Neural crest cell (in vitro differentiated cells): ENCODE results near the gene TSPAN7. TPM values are rescaled to one million over a fixed set of nuclear protein-coding genes. Genes with fewer than 3 reads are reported as not detected.

Source experiments
- DNase-seq: peaks from one replicate; pipeline ENCODE4 v3.0.0; 2021; ENCODE audit warnings: low read depth, mixed read lengths, low spot score
- H3K27ac Mint-ChIP-seq: one replicate; pipeline ENCODE4 v1.8.0; 2021; ENCODE audit warnings: mild to moderate bottlenecking, mixed read lengths; ENCODE audit not compliant: unreplicated experiment
- H3K27me3 Mint-ChIP-seq: 2 replicates; pipeline ENCODE4 v1.8.0; 2021; ENCODE audit warnings: low read depth, mild to moderate bottlenecking, mixed read lengths
- H3K36me3 Mint-ChIP-seq: 2 replicates; pipeline ENCODE4 v1.8.0; 2021; ENCODE audit warnings: low read depth, mild to moderate bottlenecking, mixed read lengths
- H3K4me1 Mint-ChIP-seq: 2 replicates; pipeline ENCODE4 v1.8.0; 2021; ENCODE audit warnings: mixed read lengths
- H3K4me3 Mint-ChIP-seq: one replicate; pipeline ENCODE4 v1.8.0; 2021; ENCODE audit warnings: mild to moderate bottlenecking, mixed read lengths
- H3K9me3 Mint-ChIP-seq: 2 replicates; pipeline ENCODE4 v1.8.0; 2021; ENCODE audit warnings: mixed read lengths
- total RNA-seq: library from RNA; stranded (reverse); gene quantifications from 2 replicates; pipeline ENCODE4 v1.2.1, GENCODE V29; 2021
- TF ChIP-seq, protein P1 (sequence below): fragments of 200-600 bp; sonication (generic); conservative IDR thresholded peaks from 2 replicates; pipeline ENCODE4 v1.5.0; 2021; ENCODE audit warnings: antibody characterized with exemption, mild to moderate bottlenecking

TSPAN7 gene
- total RNA-seq, 1 donor from 2014 or later: 9.1 TPM

DNA sequence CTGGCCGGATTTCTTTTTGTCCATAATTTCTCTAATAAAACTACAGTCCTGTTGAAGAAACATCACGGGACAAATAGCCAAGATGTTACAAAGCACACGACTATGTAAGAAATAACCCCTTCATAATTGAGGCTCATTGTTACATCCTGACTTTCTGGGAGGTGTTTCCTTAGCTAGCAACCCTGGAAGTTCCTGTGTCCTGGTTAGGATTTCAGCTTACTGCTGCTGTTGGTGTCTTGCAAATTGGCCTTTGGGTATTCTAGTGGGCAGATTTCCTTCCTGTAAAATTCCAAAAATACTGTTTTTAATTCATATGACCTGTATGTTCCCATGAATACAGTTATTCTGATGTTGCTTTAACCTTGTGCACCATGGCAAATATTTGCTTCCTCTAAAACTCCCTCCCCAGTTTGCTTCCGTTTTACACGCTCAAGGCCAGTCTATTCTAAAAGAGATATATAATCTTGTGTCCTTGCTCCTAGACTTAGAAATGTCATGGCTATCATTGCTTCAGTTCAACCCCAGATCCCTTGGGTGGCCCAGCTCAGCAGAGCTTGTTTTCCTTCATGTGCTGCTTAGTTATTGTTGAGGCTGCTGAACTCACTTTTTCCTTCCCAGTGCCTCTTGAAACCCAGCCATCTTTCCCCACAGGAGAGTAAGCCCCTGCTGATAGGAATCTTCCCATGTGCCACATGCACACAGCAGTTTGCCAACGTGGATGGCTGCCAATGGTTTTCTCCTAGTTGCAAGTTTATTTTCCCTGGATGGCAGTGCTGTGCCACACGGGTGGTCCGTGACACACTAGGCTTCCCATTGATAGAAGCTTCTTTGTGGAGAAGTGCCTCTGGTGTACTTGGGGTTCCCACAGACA, 75.8 kb downstream of the TSPAN7 start:
- TF ChIP-seq, protein P1, sequence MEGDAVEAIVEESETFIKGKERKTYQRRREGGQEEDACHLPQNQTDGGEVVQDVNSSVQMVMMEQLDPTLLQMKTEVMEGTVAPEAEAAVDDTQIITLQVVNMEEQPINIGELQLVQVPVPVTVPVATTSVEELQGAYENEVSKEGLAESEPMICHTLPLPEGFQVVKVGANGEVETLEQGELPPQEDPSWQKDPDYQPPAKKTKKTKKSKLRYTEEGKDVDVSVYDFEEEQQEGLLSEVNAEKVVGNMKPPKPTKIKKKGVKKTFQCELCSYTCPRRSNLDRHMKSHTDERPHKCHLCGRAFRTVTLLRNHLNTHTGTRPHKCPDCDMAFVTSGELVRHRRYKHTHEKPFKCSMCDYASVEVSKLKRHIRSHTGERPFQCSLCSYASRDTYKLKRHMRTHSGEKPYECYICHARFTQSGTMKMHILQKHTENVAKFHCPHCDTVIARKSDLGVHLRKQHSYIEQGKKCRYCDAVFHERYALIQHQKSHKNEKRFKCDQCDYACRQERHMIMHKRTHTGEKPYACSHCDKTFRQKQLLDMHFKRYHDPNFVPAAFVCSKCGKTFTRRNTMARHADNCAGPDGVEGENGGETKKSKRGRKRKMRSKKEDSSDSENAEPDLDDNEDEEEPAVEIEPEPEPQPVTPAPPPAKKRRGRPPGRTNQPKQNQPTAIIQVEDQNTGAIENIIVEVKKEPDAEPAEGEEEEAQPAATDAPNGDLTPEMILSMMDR: no peak
- Mint-ChIP-seq H3K36me3 (no peaks in the 10 kb centered on the region), H3K4me3 (no peak overlapping the region), H3K9me3 (peaks cover 6% of the 10 kb centered on the region), H3K27me3 (no peaks in the 10 kb centered on the region), H3K27ac (no peak overlapping the region), H3K4me1 (no peaks in the 10 kb centered on the region)
- no peak for DNase-seq

DNA sequence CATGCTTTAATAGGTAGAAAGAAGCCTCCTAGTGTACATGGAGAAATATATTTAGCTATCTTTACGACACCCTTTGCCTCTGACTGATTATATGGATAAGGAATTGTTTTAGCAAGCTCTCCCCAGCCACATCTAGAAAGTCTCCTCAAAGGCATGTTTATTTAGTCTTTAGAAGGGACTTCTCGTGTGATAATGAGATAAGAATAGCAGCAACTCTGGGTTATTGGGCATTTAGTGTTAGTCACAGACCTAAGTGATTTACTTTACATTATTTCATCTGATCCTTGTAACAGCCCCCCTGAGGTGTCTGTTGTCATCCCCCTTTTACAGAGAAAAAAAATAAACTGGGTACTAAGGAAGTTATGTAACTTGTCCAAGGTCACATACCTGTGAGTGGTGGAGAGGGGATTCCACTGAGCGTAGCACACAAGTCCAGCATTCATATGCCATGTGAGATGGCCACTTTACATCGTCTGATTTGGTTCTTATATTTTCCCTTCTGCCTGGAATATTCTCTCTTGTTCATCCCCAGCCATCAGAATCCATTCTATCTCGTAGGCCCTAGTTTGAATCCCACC, 77.7 kb downstream of the TSPAN7 start:
- no peaks in the 10 kb centered on the region for H3K27me3 Mint-ChIP-seq
- TF ChIP-seq, protein P1: no peak
- DNase-seq: no peak
- no peak overlapping the region for H3K27ac Mint-ChIP-seq
- H3K4me1 Mint-ChIP-seq: no peaks in the 10 kb centered on the region
- H3K9me3 Mint-ChIP-seq: peaks cover 4% of the 10 kb centered on the region
- H3K4me3 Mint-ChIP-seq: no peak overlapping the region
- H3K36me3 Mint-ChIP-seq: no peaks in the 10 kb centered on the region

DNA sequence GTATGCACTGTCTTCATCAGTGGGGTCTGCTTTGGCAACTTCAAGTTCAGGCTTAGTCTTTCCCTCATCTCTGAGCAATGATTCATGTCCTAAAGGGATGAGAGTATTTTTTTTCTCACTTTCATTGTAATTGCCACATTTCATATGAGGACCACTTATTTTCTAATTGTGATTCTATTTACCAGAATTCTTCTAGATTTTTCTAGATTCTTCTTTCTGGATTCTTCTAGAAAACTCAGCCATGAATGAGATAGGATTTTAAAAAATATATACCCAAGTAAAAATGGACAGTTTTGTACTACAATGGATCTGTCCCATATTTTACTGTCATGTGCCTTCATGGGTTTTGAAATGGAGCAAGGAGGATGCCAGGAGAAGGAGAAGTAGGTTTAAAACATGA, 78.4 kb downstream of the TSPAN7 start:
- Mint-ChIP-seq H3K27me3 (no peaks in the 10 kb centered on the region), H3K9me3 (peaks cover 4% of the 10 kb centered on the region), H3K36me3 (no peaks in the 10 kb centered on the region), H3K4me1 (no peaks in the 10 kb centered on the region), H3K27ac (no peak overlapping the region), H3K4me3 (no peak overlapping the region)
- TF ChIP-seq, protein P1: no peak
- DNase-seq: no peak

DNA sequence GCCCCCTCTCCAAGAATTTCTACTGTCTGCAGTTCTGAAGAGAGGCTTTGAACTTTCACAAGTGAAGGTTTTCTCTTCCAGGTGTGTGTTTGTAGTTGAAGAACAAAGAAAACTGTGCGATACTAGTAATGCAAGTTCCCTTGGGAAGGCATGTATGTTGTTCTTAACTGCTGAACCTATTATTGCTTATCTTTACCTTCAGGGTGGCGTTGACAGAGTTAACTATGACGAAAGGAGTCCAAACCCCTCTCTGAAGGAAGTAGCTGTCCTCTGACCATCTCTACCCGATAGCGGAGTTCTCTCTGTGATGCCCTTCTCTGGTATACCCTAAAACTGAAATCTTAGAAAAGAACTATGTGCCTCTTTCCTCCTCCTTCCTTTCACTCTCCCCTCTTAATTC, 79.9 kb downstream of the TSPAN7 start:
- Mint-ChIP-seq H3K4me3 (no peak overlapping the region), H3K9me3 (peaks cover 4% of the 10 kb centered on the region), H3K4me1 (no peaks in the 10 kb centered on the region), H3K36me3 (no peaks in the 10 kb centered on the region), H3K27ac (no peak overlapping the region), H3K27me3 (no peaks in the 10 kb centered on the region)
- TF ChIP-seq, protein P1: no peak
- DNase-seq: no peak

DNA sequence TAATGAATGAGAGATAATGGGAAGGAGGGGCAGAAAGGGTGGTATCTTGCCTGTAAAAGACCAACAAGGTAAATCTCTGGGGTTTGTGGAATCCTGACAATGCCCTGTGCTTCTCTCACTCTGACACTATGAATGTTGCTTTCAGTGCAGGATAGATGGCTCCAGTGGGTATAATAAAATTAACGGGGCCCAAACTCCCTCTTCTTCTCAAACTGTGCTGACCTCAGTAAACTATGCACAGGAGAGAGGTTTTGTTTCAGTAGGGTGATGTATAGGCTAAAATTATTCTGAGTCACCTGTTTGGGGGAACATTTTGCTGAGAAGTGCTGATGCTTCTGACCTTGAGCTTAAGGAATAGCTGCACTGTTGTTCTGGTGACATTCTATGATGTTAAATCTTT, 82.6 kb downstream of the TSPAN7 start:
- Mint-ChIP-seq H3K4me3 (no peak overlapping the region), H3K9me3 (no peaks in the 10 kb centered on the region), H3K4me1 (no peaks in the 10 kb centered on the region), H3K36me3 (no peaks in the 10 kb centered on the region), H3K27ac (no peak overlapping the region), H3K27me3 (no peaks in the 10 kb centered on the region)
- TF ChIP-seq, protein P1: no peak
- DNase-seq: no peak
